Left lung (tissue), 10 donors: Measurements from ENCODE around the gene ATP8B2. TPM values are rescaled to one million over a fixed set of nuclear protein-coding genes. Genes with fewer than 3 reads are reported as not detected.

ENCODE experiments used
- ATAC-seq: fragments of 200-7000 bp; cut with Tn5 transposase; one replicate; pipeline ENCODE4 v1.9.1; 2020; ENCODE audit warnings: moderate library complexity
- DNase-seq, 4 donors: peaks; one replicate each; pipeline ENCODE4 v3.0.0-alpha.2; 2013 to 2020
- H3K27ac ChIP-seq, 2 donors: fragments of 200-600 bp; sonication (generic) in 1 of 2; one replicate each; pipeline versions ENCODE4 v1.5.0 to v1.8.0; 2020 to 2021
- H3K27me3 ChIP-seq, 2 donors: fragments of 200-600 bp; sonication (generic) in 1 of 2; one replicate each; pipeline versions ENCODE4 v1.5.0 to v1.8.0; 2020 to 2021
- H3K36me3 ChIP-seq, 2 donors: fragments of 200-600 bp; sonication (generic) in 1 of 2; one replicate each; pipeline versions ENCODE4 v1.5.0 to v1.8.0; 2020 to 2021
- H3K4me1 ChIP-seq, 2 donors: fragments of 200-600 bp; one replicate each; pipeline ENCODE4 v1.8.0; 2021
- H3K4me3 ChIP-seq, 2 donors: fragments of 200-600 bp; sonication (generic) in 1 of 2; one replicate each; pipeline versions ENCODE4 v1.5.0 to v1.8.0; 2020 to 2021; ENCODE audit warnings: mild to moderate bottlenecking in 1 of 2
- H3K9me3 ChIP-seq, 2 donors: fragments of 200-600 bp; sonication (generic) in 1 of 2; one replicate each; pipeline versions ENCODE4 v1.5.0 to v1.8.0; 2020 to 2021
- CTCF ChIP-seq, 2 donors: fragments of 200-600 bp; sonication (generic) in 1 of 2; IDR thresholded peaks; one replicate each; pipeline versions ENCODE4 v1.5.0 to v1.8.0; 2021; ENCODE audit warnings: antibody characterized with exemption in 2 of 2
- intact Hi-C, 2 donors: fragments of 100-400 bp; cut with DNase I; formaldehyde crosslinking; loops; one replicate each; pipeline versions ENCODE4 v1.11.2 to v1.14.2; 2022
- polyA plus RNA-seq, 6 donors: library from polyadenylated mRNA; unstranded; fragments of 120-200 nt; gene quantifications; one replicate each; pipeline ENCODE4 v1.2.1, GENCODE V29; 2013; ENCODE audit not compliant: insufficient read length in 6 of 6
- total RNA-seq, 2 donors: library from RNA; stranded (reverse); fragmentation: NEBNext Ultra II Directional; extraction: Animal tissue kit (Norgen Biotek cat#: 25700); gene quantifications; one replicate each; pipeline ENCODE4 v1.2.1, GENCODE V29; 2021
- donor health status: DM: no; HTN: yes; CAD: no.
- donor health status: DM: no; HTN: no; CAD: no.

The ATP8B2 gene
- total and polyA plus RNA-seq, 8 donors, result 32.9 to 41.9 (median 36.6) TPM

DNA sequence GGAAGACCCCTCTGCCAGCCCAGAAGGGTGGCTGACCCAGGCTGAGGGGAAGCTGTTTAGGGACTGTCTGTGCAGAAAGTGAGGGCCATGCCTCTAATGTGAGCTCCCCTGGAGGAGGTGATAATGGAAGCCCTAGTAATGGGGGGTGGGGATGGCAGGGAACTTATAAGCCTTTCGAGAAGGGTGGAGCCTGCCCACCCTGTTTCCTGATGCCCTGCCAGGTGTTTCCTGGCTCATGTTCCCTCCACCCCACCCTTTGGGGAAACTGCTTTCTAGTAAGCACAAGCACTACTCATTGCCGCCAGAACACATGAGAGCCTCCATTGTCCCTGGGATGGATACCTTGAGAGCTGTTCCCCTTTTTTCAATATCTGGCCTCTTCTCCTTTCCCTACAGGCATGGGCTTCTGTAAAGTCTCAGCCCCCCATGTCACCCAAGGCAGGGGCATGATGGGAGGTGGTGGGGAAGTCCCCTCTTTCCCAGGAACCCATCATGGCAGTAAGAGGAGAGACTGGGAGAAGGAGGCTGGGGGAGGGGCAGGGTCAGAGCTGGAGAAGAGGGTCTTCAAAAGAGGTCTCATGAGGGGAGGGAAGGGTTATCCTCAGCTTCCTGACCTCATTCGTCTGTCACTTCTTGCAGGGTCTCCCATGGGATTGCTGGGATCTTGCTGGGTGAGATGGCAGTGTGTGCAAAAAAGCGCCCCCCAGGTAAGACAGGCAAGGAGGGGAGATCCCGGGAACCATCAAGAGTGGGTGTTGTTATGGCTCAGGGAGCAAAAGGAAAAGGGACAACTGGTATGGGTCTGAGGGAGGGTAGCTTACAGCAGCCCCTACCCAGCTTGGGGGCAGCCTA lies 2.4 kb downstream of the ATP8B2 start:
- Histone ChIP-seq H3K4me3 (peak overlapping the region; percentile 25 to 41), H3K4me1 (peaks cover 23 to 58% of the 10 kb centered on the region in 2 donors), H3K9me3 (no peaks in the 10 kb centered on the region), H3K27ac (peak overlapping the region; percentile 77 to 92), H3K27me3 (peaks cover 0 to 64% of the 10 kb centered on the region in 2 donors), H3K36me3 (peaks cover 0 to 16% of the 10 kb centered on the region in 2 donors)
- ATAC-seq, result no peak
- intact Hi-C loops, result no loop called here
- TF ChIP-seq CTCF (IDR thresholded peaks at IDR 0.05), result no peak
- DNase-seq, result no peak

- H3K27ac ChIP-seq, result peak overlapping the region; percentile 58 to 92
- H3K27me3 ChIP-seq, result peaks cover 0 to 55% of the 10 kb centered on the region in 2 donors
- peak; percentile 65 to 95 (median 88) for DNase-seq
- H3K4me3 ChIP-seq, result peak overlapping the region; percentile 25 to 41
- ATAC-seq, result peak; percentile 79
- no peaks in the 10 kb centered on the region for H3K9me3 ChIP-seq
- H3K36me3 ChIP-seq, result peaks cover 0 to 16% of the 10 kb centered on the region in 2 donors
- peaks cover 23 to 58% of the 10 kb centered on the region in 2 donors for H3K4me1 ChIP-seq
- no peak for TF ChIP-seq CTCF (IDR thresholded peaks at IDR 0.05)
- intact Hi-C loops, result no loop called here
Measured at GRCh38 chr1:154328318-154329151, 3.2 kb downstream of the ATP8B2 start.

DNA sequence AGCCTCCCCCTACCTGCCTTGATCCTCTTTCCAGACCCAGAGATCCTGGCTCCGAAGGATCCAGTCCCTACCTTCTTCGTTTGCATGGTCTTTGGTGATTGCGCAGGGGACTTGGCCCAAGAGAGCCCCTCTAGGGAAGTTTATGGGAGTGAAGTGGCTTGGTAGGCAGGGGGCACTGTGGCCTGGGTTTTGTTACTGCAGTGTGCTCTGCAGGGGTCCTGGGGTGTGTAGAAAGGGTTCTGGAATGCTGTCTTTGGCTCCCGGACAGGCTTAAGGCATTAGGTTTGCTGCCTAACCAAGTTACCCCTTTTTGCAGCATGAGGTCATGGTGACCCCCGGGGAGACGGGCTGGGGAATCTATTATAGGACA lies 3.8 kb downstream of the ATP8B2 start:
- H3K4me3 ChIP-seq, result peak overlapping the region; percentile 25 to 41
- DNase-seq, result no peak
- intact Hi-C loops, result no loop called here
- H3K27me3 ChIP-seq, result peaks cover 0 to 51% of the 10 kb centered on the region in 2 donors
- peaks cover 23 to 60% of the 10 kb centered on the region in 2 donors for H3K4me1 ChIP-seq
- TF ChIP-seq CTCF (IDR thresholded peaks at IDR 0.05), result no peak
- H3K9me3 ChIP-seq, result no peaks in the 10 kb centered on the region
- H3K27ac ChIP-seq, result peak overlapping the region in 1 of 2 donors; percentile 20
- H3K36me3 ChIP-seq, result peaks cover 0 to 19% of the 10 kb centered on the region in 2 donors
- no peak for ATAC-seq

- intact Hi-C loops, result no loop called here
- no peak overlapping the region for H3K27ac ChIP-seq
Measured at GRCh38 chr1:154329551-154330131, 4.3 kb downstream of the ATP8B2 start.

More at GRCh38 chr1:154329551-154330131, 4.3 kb downstream of the ATP8B2 start:
- peaks cover 0 to 47% of the 10 kb centered on the region in 2 donors for H3K27me3 ChIP-seq
- H3K4me3 ChIP-seq, result no peak overlapping the region
- ATAC-seq (no peak), DNase-seq (no peak)
- peaks cover 23 to 60% of the 10 kb centered on the region in 2 donors for H3K4me1 ChIP-seq
- peaks cover 0 to 22% of the 10 kb centered on the region in 2 donors for H3K36me3 ChIP-seq
- no peaks in the 10 kb centered on the region for H3K9me3 ChIP-seq
- TF ChIP-seq CTCF (IDR thresholded peaks at IDR 0.05), result no peak
